A172 (cell line): ENCODE results near the gene WSCD2. TPM values are rescaled to one million over a fixed set of nuclear protein-coding genes. Genes with fewer than 3 reads are reported as not detected.
A peak's percentile ranks its signal among the peaks of the same experiment; 100 is the strongest.
"Not testable (repeated sequence)": the region's sequence is repeated elsewhere in the genome, so short reads cannot be mapped to it uniquely, and the experiment has no call there.

Experiments
- DNase-seq: peaks from one replicate; pipeline ENCODE4 v3.0.0-alpha.2; 2015; ENCODE audit warnings: low spot score
- total RNA-seq: library from RNA; depleted of rRNA; stranded (reverse); fragments of >200 nt; shearing (Covaris generic); gene quantifications from 2 replicates; pipeline ENCODE4 v1.2.3, GENCODE V29; 2014

WSCD2 gene
- total RNA-seq, 1 experiment from 2014 or later: not detected

GRCh38 chr12:108196319-108196718 lies 67.2 kb downstream of the WSCD2 start:
- no peak for DNase-seq

- no peak for DNase-seq
These were observed 67.8 kb downstream of the WSCD2 start for GRCh38 chr12:108196921-108197320.

- no peak for DNase-seq
These were observed 69.0 kb downstream of the WSCD2 start for GRCh38 chr12:108198043-108198442.

GRCh38 chr12:108199106-108199505 lies 70.0 kb downstream of the WSCD2 start:
- DNase-seq: no peak

- DNase-seq: no peak
These were observed 72.7 kb downstream of the WSCD2 start for GRCh38 chr12:108201808-108202207.

- DNase-seq: no peak
These were observed 75.3 kb downstream of the WSCD2 start for GRCh38 chr12:108204117-108204987.

- DNase-seq: no peak
These were observed 76.8 kb downstream of the WSCD2 start for GRCh38 chr12:108205864-108206263.

GRCh38 chr12:108207791-108208730 lies 79.0 kb downstream of the WSCD2 start:
- DNase-seq: no peak

GRCh38 chr12:108210001-108210400 lies 80.9 kb downstream of the WSCD2 start:
- no peak for DNase-seq

- no peak for DNase-seq
These were observed 82.1 kb downstream of the WSCD2 start for GRCh38 chr12:108211157-108211556.

- no peak for DNase-seq
These were observed 84.9 kb downstream of the WSCD2 start for GRCh38 chr12:108213871-108214445.

- DNase-seq: peak; percentile 4
These were observed 85.4 kb downstream of the WSCD2 start for GRCh38 chr12:108214486-108214885.

- no peak for DNase-seq
These were observed 86.4 kb downstream of the WSCD2 start for GRCh38 chr12:108215458-108215857.

- no peak for DNase-seq
These were observed 89.8 kb downstream of the WSCD2 start for GRCh38 chr12:108218921-108219320.

GRCh38 chr12:108225101-108225500 lies 96.0 kb downstream of the WSCD2 start:
- DNase-seq: not testable (repeated sequence)

GRCh38 chr12:108226866-108227265 lies 97.8 kb downstream of the WSCD2 start:
- DNase-seq: no peak

GRCh38 chr12:108228746-108229145 lies 99.7 kb downstream of the WSCD2 start:
- DNase-seq: no peak

GRCh38 chr12:108231109-108231905 lies 102.2 kb downstream of the WSCD2 start:
- no peak for DNase-seq

GRCh38 chr12:108231909-108232434 lies 102.9 kb downstream of the WSCD2 start:
- DNase-seq: no peak

GRCh38 chr12:108232565-108232964 lies 103.5 kb downstream of the WSCD2 start:
- no peak for DNase-seq

GRCh38 chr12:108234158-108234557 lies 105.1 kb downstream of the WSCD2 start:
- no peak for DNase-seq
